Germinal center (tissue), 1 donor: ENCODE results near the gene GMCL2.

ENCODE experiments used
- DNase-seq: peaks from one replicate; pipeline ENCODE4 v3.0.0; 2012; ENCODE audit warnings: mixed read lengths, low spot score

Gene GMCL2

GRCh38 chr5:178143246-178143645 is 43.9 kb downstream of the GMCL2 start:
- no peak for DNase-seq

DNA sequence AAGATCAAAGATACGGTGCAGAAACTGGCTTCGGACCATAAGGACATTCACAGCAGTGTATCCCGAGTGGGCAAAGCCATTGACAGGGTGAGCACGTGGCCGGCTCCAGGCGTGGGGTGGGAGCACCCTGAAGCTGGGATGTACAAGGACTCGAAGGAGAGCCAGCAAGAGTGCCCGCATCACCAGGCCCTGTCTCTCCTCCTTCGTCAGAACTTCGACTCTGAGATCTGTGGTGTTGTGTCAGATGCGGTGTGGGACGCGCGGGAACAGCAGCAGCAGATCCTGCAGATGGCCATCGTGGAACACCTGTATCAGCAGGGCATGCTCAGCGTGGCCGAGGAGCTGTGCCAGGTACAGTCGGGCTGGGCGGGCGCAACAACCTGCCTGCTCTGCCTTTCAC is 44.5 kb downstream of the GMCL2 start:
- no peak for DNase-seq

DNA sequence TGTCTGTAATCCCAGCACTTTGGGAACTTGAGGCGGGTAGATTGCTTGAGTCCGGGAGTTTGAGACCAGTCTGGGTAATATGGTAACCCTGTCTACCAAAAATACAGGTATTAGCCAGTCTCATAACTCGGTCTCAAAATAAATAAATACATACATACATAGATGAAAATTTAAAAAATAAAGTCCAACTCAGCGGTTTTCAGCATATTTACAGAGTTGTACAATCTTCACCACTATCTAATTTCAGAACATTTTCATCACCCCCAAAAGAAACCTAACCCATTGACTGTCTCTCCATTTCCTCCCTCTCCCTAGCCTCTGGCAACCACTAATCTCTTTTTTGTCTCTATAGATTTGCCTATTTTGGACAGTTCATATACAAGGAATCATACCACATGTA is 45.6 kb downstream of the GMCL2 start:
- no peak for DNase-seq

- no peak for DNase-seq
Observed at GRCh38 chr5:178137991-178138390, 49.2 kb downstream of the GMCL2 start.

GRCh38 chr5:178136990-178137389 is 50.2 kb downstream of the GMCL2 start:
- no peak for DNase-seq
